HG03521 (cell line): ENCODE measurements around the gene CENPN.

ENCODE experiments used
- ATAC-seq: cut with Tn5 transposase; IDR thresholded peaks from one replicate; pipeline ENCODE4 v1.9.1; 2021; ENCODE audit warnings: mild to moderate bottlenecking, moderate library complexity; ENCODE audit not compliant: unreplicated experiment

Gene CENPN

GRCh38 chr16:81077076-81077940 is 70.3 kb downstream of the CENPN start, which contains the start of gene C16orf46:
Gene C16orf46 (minus strand): TSS chr16:81077238. CDS start chr16:81063955, 13,283 bp downstream.
- ATAC-seq: peak; percentile 97

DNA sequence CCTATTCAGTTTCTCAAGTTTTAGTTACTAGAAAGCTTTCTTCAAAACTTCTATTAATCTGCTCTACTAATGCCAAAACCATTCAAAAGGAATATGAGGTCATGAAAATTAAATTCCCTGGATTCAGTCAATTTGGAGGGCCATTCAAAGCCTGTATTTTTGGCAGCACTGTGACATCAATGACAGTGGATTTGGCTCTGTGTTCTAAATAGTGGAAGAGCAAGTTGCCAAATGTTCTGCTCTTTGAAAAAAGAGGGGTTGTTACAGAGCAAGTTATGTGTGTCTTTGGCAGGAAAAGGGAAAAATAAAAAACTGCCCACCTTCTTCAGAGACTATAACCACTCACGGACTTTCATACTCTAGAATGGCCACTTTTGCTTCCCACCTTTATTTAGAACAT is 73.2 kb downstream of the CENPN start:
- no peak for ATAC-seq

- no peak for ATAC-seq
Observed at GRCh38 chr16:81081014-81081413, 74.0 kb downstream of the CENPN start.
